Cardiac muscle cell (in vitro differentiated cells and primary cell): ENCODE results near the gene NPDC1. TPM values are rescaled to one million over a fixed set of nuclear protein-coding genes. Genes with fewer than 3 reads are reported as not detected.

Experiments used
- DNase-seq, 2 donors: peaks; one replicate each; pipeline versions ENCODE4 v3.0.0 to v3.0.0-alpha.2; 2010 to 2017; ENCODE audit warnings: low read depth in 1 of 2, low spot score in 1 of 2
- H3K27ac ChIP-seq: fragments of 200-600 bp; sonication (generic); 2 replicates; pipeline ENCODE4 v1.5.1; 2016
- H3K27me3 ChIP-seq: fragments of 200-600 bp; sonication (generic); 2 replicates; pipeline ENCODE4 v1.6.0; 2016; ENCODE audit warnings: control low read depth
- H3K36me3 ChIP-seq: fragments of 200-600 bp; sonication (generic); 2 replicates; pipeline ENCODE4 v1.5.1; 2016; ENCODE audit warnings: control low read depth
- H3K4me1 ChIP-seq: fragments of 200-600 bp; sonication (generic); 2 replicates; pipeline ENCODE4 v1.8.1; 2017; ENCODE audit warnings: low read depth, mild to moderate bottlenecking, mixed run types
- H3K4me3 ChIP-seq: fragments of 200-600 bp; sonication (generic); 2 replicates; pipeline ENCODE4 v1.5.1; 2016; ENCODE audit warnings: mild to moderate bottlenecking
- H3K9me3 ChIP-seq: fragments of 200-600 bp; sonication (generic); 2 replicates; pipeline ENCODE4 v1.5.1; 2017; ENCODE audit warnings: low read depth, mild to moderate bottlenecking, control low read depth
- polyA plus RNA-seq: library from polyadenylated mRNA; unstranded; fragments of >200 nt; fragmentation: Nextera tagmentation; extraction: Ambion mirVana; gene quantifications from 2 replicates; pipeline ENCODE4 v1.2.1, GENCODE V29; 2016
- total RNA-seq: library from RNA; depleted of rRNA; stranded (reverse); fragments of >200 nt; gene quantifications from 2 replicates; pipeline ENCODE4 v1.2.3, GENCODE V29; 2016
- TF ChIP-seq, protein P1 (sequence below): IDR thresholded peaks from 2 replicates; pipeline ENCODE4 v1.5.1; 2012; ENCODE audit warnings: low read depth, mild to moderate bottlenecking, low read length

Gene NPDC1
- total and polyA plus RNA-seq, 2 experiments from 2014 or later = 65.1 to 94.9 TPM

DNA sequence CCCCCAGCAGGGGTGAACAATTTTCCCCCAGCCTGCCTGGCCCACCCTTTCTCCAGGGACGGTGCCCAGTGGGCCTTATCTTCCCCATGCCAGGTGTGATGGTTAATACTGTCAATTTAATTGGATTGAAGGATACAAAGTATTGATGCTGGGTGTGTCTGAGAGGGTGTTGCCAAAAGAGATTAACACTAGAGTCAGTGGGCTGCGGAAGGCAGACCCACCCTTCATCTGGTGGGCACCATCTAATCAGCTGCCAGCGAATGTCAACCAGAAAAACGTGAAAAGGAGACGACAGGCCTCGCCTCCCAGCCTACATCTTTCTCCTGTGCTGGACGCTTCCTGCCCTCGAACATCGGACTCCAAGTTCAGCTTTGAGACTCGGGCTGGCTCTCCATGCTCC, 8.5 kb downstream of the NPDC1 start:
- TF ChIP-seq, protein P1, sequence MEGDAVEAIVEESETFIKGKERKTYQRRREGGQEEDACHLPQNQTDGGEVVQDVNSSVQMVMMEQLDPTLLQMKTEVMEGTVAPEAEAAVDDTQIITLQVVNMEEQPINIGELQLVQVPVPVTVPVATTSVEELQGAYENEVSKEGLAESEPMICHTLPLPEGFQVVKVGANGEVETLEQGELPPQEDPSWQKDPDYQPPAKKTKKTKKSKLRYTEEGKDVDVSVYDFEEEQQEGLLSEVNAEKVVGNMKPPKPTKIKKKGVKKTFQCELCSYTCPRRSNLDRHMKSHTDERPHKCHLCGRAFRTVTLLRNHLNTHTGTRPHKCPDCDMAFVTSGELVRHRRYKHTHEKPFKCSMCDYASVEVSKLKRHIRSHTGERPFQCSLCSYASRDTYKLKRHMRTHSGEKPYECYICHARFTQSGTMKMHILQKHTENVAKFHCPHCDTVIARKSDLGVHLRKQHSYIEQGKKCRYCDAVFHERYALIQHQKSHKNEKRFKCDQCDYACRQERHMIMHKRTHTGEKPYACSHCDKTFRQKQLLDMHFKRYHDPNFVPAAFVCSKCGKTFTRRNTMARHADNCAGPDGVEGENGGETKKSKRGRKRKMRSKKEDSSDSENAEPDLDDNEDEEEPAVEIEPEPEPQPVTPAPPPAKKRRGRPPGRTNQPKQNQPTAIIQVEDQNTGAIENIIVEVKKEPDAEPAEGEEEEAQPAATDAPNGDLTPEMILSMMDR = no peak
- H3K4me1 ChIP-seq = no peaks in the 10 kb centered on the region
- no peak overlapping the region for H3K27ac ChIP-seq
- no peak overlapping the region for H3K4me3 ChIP-seq
- H3K36me3 ChIP-seq = no peaks in the 10 kb centered on the region
- no peaks in the 10 kb centered on the region for H3K27me3 ChIP-seq
- no peak for DNase-seq
- no peaks in the 10 kb centered on the region for H3K9me3 ChIP-seq

DNA sequence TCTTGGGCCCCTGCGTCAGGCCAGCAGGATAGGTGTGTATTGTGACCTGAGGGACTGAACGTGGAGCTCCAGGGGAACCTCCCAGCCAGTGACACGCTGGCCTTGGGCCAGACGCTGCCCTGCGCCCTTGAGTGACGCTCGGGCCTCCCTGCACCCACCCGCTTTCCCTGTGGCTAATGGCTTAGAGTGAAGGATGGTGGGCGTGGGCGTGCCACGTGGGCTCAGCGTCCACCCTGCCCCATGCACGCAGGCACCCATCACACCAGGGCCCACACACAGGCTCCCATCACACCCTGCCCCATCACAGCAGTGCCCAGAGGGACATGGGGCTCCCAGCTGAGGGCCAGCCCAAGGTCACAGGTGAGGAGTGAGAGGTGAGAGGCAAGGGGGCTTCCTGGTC, 8.9 kb downstream of the NPDC1 start:
- Histone ChIP-seq H3K27me3 (no peaks in the 10 kb centered on the region), H3K27ac (no peak overlapping the region), H3K4me1 (no peaks in the 10 kb centered on the region), H3K9me3 (no peaks in the 10 kb centered on the region), H3K4me3 (no peak overlapping the region), H3K36me3 (no peaks in the 10 kb centered on the region)
- no peak for DNase-seq
- TF ChIP-seq, protein P1 = no peak

DNA sequence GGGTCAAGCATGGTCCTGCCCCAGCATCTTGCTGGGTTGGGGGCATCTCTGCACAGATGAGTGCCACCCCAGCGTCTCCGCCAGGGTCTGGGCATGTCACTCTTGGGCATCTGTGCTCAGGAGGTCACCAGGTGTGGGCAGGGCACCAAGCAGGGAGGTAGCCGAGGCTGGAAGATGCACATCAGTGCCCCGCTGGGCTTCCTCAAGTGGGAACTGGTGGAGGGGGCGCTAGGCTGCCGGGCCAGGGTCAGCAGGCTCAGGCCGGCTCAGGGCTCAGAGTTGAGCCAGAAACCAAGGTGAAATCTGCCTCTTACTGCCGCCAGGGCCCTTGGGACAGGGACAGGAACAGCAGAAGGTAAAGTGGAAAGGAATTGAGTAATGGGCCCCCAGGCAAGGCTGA, 10.0 kb downstream of the NPDC1 start:
- H3K36me3 ChIP-seq = no peaks in the 10 kb centered on the region
- no peak for DNase-seq
- no peaks in the 10 kb centered on the region for H3K4me1 ChIP-seq
- no peak overlapping the region for H3K4me3 ChIP-seq
- H3K9me3 ChIP-seq = no peaks in the 10 kb centered on the region
- H3K27ac ChIP-seq = no peak overlapping the region
- TF ChIP-seq, protein P1 = no peak
- H3K27me3 ChIP-seq = no peaks in the 10 kb centered on the region

DNA sequence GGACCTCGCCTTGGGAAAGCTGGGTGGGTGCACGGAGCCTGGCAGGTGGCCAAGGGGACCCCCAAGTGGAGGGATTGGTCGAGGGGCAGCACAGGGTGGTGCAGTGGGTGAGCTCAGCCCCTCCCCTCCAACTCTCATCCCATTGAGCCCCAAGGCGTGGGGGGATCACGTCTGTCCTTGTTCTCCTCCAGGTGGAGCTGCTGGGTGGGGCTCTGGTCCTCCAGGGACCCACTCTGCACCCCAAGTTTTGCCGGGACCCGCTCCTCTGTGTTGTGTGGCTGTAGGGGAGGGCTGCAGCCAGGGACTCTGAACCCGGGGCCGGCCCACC, 10.5 kb downstream of the NPDC1 start:
- TF ChIP-seq, protein P1 = no peak
- Histone ChIP-seq H3K4me3 (no peak overlapping the region), H3K27me3 (no peaks in the 10 kb centered on the region), H3K36me3 (no peaks in the 10 kb centered on the region), H3K27ac (no peak overlapping the region), H3K4me1 (no peaks in the 10 kb centered on the region), H3K9me3 (no peaks in the 10 kb centered on the region)
- no peak for DNase-seq

DNA sequence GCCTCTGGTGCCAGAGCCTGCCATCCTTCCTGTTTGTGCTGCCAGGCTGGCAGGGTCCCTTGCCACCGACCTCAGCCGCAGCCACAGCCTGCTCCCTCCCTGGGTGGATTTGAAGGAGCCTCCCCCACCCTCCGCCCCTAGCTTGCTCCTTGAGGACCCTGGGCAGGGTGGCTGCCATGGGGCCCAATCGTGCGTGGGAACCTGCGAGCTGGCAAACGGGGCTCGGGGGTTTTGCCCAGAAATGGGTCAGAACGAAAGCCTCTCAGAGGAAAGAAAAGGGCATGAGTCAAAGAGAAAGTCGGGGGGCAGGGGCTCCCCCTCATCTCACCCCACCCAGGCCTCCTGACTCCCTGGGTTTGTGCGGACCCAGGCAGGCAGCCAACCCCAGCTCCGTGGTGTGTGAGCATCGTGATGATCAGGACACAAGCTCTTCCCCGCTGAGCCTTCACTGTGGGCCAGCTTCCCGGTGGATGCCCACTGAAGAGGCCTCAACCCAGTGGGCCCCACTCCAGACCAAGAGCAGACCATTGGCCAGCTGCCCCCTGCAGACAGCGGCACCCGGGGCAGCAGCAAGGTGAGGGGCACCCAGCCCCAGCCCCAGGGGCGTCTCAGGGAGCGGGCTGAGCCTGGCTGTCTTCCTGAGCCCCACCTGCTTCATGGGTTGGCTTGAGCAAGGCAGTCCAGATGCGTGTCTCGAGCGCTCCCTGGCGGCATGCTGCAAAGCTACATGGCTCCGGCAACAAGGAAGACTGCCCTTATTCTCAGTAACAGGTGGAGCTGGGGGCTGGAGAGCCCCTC, 11.1 kb downstream of the NPDC1 start:
- peak; percentile 87 to 89 for DNase-seq
- no peaks in the 10 kb centered on the region for H3K27me3 ChIP-seq
- H3K4me3 ChIP-seq = no peak overlapping the region
- no peak overlapping the region for H3K27ac ChIP-seq
- no peaks in the 10 kb centered on the region for H3K4me1 ChIP-seq
- H3K9me3 ChIP-seq = no peaks in the 10 kb centered on the region
- TF ChIP-seq, protein P1 = peak; percentile 96
- H3K36me3 ChIP-seq = no peaks in the 10 kb centered on the region
